Hepatocyte (in vitro differentiated cells): Measurements from ENCODE around the gene MEOX1. TPM values are rescaled to one million over a fixed set of nuclear protein-coding genes. Genes with fewer than 3 reads are reported as not detected.

Experiments
- DNase-seq: peaks from one replicate; pipeline ENCODE4 v3.0.0-alpha.2; 2016; ENCODE audit warnings: low spot score
- H2AFZ ChIP-seq: fragments of 200-600 bp; sonication (generic); 2 replicates; pipeline ENCODE4 v1.6.0; 2016; ENCODE audit warnings: antibody characterized with exemption, mild to moderate bottlenecking
- H3K27ac ChIP-seq: fragments of 200-600 bp; sonication (generic); 2 replicates; pipeline ENCODE4 v1.5.1; 2016; ENCODE audit warnings: mild to moderate bottlenecking
- H3K27me3 ChIP-seq: fragments of 200-600 bp; sonication (generic); 2 replicates; pipeline ENCODE4 v1.6.1; 2016
- H3K36me3 ChIP-seq: fragments of 200-600 bp; sonication (generic); replicated peaks from 2 replicates; pipeline ENCODE4 v1.5.1; 2016; ENCODE audit warnings: low read depth; ENCODE audit not compliant: insufficient read depth
- H3K4me1 ChIP-seq: fragments of 200-600 bp; sonication (generic); 2 replicates; pipeline ENCODE4 v1.5.1; 2016; ENCODE audit warnings: mild to moderate bottlenecking, moderate library complexity; ENCODE audit not compliant: insufficient read depth
- H3K4me2 ChIP-seq: fragments of 200-600 bp; sonication (generic); 2 replicates; pipeline ENCODE4 v1.6.0; 2016
- H3K4me3 ChIP-seq: fragments of 200-600 bp; sonication (generic); 2 replicates; pipeline ENCODE4 v1.5.1; 2016; ENCODE audit warnings: mild to moderate bottlenecking
- H3K79me2 ChIP-seq: fragments of 200-600 bp; sonication (generic); 2 replicates; pipeline ENCODE4 v1.6.0; 2017; ENCODE audit warnings: mild to moderate bottlenecking
- H3K9me2 ChIP-seq: fragments of 200-600 bp; sonication (generic); replicated peaks from 2 replicates; pipeline ENCODE4 v1.6.0; 2017; ENCODE audit warnings: mild to moderate bottlenecking; ENCODE audit not compliant: insufficient read depth
- H3K9me3 ChIP-seq: fragments of 200-600 bp; sonication (generic); 2 replicates; pipeline ENCODE4 v1.5.1; 2016; ENCODE audit warnings: low read depth, mild to moderate bottlenecking
- H4K20me1 ChIP-seq: fragments of 200-600 bp; sonication (generic); 2 replicates; pipeline ENCODE4 v1.6.0; 2016; ENCODE audit warnings: mild to moderate bottlenecking; ENCODE audit not compliant: insufficient read depth, poor library complexity, severe bottlenecking
- EZH2 ChIP-seq: fragments of 200-600 bp; sonication (generic); IDR thresholded peaks from 2 replicates; pipeline ENCODE4 v1.6.1; 2016; ENCODE audit warnings: antibody characterized with exemption, mild to moderate bottlenecking, borderline replicate concordance
- EZH2phosphoT487 ChIP-seq: fragments of 200-600 bp; sonication (generic); IDR thresholded peaks from one replicate; pipeline ENCODE4 v1.6.1; 2018; ENCODE audit warnings: antibody characterized with exemption, mild to moderate bottlenecking, low read depth, moderate library complexity; ENCODE audit not compliant: unreplicated experiment, severe bottlenecking
- WGBS: methylation state at CpG from one replicate; pipeline ENCODE4 v1.1.6; 2016; ENCODE audit warnings: low lambda C conversion rate; ENCODE audit errors: missing lambda C conversion rate; 5-methylcytosine and 5-hydroxymethylcytosine counted together
- polyA plus RNA-seq: library from polyadenylated mRNA; unstranded; fragments of >200 nt; fragmentation: Nextera tagmentation; extraction: Ambion mirVana; gene quantifications from 2 replicates; pipeline ENCODE4 v1.2.1, GENCODE V29; 2016
- total RNA-seq: library from RNA; depleted of rRNA; stranded (reverse); fragments of >200 nt; gene quantifications from 2 replicates; pipeline ENCODE4 v1.2.3, GENCODE V29; 2014
- TF ChIP-seq, protein P1 (sequence below): fragments of 200-600 bp; sonication (generic); IDR thresholded peaks from 2 replicates; pipeline ENCODE4 v1.5.1; 2016; ENCODE audit warnings: antibody characterized with exemption, mild to moderate bottlenecking; ENCODE audit not compliant: poor library complexity

MEOX1 gene
- total RNA-seq (0.64 and 0.90 TPM in 2 replicates), polyA plus RNA-seq (0.32 and 0.33 TPM in 2 replicates)

- DNase-seq: no peak
- no peaks in the 10 kb centered on the region for H3K27me3 ChIP-seq
- TF ChIP-seq EZH2 (no peak), EZH2phosphoT487 (no peak)
- TF ChIP-seq, protein P1, sequence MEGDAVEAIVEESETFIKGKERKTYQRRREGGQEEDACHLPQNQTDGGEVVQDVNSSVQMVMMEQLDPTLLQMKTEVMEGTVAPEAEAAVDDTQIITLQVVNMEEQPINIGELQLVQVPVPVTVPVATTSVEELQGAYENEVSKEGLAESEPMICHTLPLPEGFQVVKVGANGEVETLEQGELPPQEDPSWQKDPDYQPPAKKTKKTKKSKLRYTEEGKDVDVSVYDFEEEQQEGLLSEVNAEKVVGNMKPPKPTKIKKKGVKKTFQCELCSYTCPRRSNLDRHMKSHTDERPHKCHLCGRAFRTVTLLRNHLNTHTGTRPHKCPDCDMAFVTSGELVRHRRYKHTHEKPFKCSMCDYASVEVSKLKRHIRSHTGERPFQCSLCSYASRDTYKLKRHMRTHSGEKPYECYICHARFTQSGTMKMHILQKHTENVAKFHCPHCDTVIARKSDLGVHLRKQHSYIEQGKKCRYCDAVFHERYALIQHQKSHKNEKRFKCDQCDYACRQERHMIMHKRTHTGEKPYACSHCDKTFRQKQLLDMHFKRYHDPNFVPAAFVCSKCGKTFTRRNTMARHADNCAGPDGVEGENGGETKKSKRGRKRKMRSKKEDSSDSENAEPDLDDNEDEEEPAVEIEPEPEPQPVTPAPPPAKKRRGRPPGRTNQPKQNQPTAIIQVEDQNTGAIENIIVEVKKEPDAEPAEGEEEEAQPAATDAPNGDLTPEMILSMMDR: no peak
- H2AFZ ChIP-seq: no peak within 1 kb of the TSS
- H3K36me3 ChIP-seq: no peaks in the 10 kb centered on the region
- peak within 1 kb of the TSS; percentile 45 for H3K27ac ChIP-seq
- no peaks in the 10 kb centered on the region for H4K20me1 ChIP-seq
- H3K9me3 ChIP-seq: no peaks in the 10 kb centered on the region
- 42% methylated on average over 8 of the region's 8 CpGs for WGBS
- H3K4me1 ChIP-seq: peaks cover 35% of the 10 kb centered on the region
- H3K4me2 ChIP-seq: peak within 1 kb of the TSS; percentile 24
- H3K79me2 ChIP-seq: no peaks in the 10 kb centered on the region
- H3K4me3 ChIP-seq: no peak within 1 kb of the TSS
- no peaks in the 10 kb centered on the region for H3K9me2 ChIP-seq
Measured at GRCh38 chr17:43661699-43662412, at the start of gene MEOX1. Gene MEOX1 (minus strand): TSS chr17:43661922. CDS start chr17:43661534, 388 bp downstream.

- TF ChIP-seq EZH2phosphoT487: no peak
- TF ChIP-seq, protein P1: no peak
- no peak for TF ChIP-seq EZH2
- Histone ChIP-seq H3K4me3 (no peak overlapping the region), H3K36me3 (no peaks in the 10 kb centered on the region), H3K27ac (no peak overlapping the region), H3K79me2 (no peaks in the 10 kb centered on the region), H3K9me2 (no peaks in the 10 kb centered on the region), H3K27me3 (peaks cover 10% of the 10 kb centered on the region), H2AFZ (no peak overlapping the region), H3K4me2 (no peak overlapping the region), H3K9me3 (no peaks in the 10 kb centered on the region), H4K20me1 (no peaks in the 10 kb centered on the region), H3K4me1 (no peaks in the 10 kb centered on the region)
- 85% methylated on average over 6 of the region's 6 CpGs for WGBS
- DNase-seq: no peak
Measured at GRCh38 chr17:43710101-43710500, 48.4 kb upstream of the MEOX1 start.

- no peak for DNase-seq
- Histone ChIP-seq H3K27me3 (peaks cover 3% of the 10 kb centered on the region), H3K9me2 (no peaks in the 10 kb centered on the region), H3K4me2 (no peak overlapping the region), H3K4me3 (no peak overlapping the region), H3K27ac (no peak overlapping the region), H3K36me3 (no peaks in the 10 kb centered on the region), H3K4me1 (no peaks in the 10 kb centered on the region), H3K79me2 (no peaks in the 10 kb centered on the region), H2AFZ (no peak overlapping the region), H4K20me1 (no peaks in the 10 kb centered on the region), H3K9me3 (no peaks in the 10 kb centered on the region)
- WGBS: 92% methylated on average over 4 of the region's 4 CpGs
- TF ChIP-seq, protein P1: no peak
- no peak for TF ChIP-seq EZH2phosphoT487
- TF ChIP-seq EZH2: no peak
Measured at GRCh38 chr17:43709210-43709609, 47.5 kb upstream of the MEOX1 start.
